Measurements from ENCODE around the gene PDCD6IP.

PDCD6IP gene

DNA sequence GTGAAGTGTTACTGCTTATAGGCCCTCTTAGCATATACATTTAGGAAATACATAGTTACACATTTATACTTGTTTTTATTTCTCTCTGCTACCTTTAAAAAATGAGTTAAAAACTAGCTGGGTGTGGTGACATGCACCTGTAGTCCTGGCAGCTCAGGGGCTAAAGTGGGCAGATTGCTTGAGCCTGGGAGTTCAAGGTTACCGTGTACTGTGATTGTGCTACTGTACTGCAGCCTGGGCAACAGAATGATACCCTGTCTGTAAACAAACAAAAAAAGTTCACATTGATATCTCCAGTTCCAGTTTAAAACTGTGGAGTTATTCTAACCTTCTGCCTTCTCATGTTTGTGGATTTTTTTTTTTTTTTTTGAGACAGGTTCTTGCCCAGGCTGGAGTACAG lies 12.1 kb downstream of the PDCD6IP start:
- no peak overlapping the region for H3K4me3 ChIP-seq (ENCODE audit: low read depth, low read length)
- no peak for DNase-seq (ENCODE audit: low read depth)
- TF ChIP-seq, protein P1, sequence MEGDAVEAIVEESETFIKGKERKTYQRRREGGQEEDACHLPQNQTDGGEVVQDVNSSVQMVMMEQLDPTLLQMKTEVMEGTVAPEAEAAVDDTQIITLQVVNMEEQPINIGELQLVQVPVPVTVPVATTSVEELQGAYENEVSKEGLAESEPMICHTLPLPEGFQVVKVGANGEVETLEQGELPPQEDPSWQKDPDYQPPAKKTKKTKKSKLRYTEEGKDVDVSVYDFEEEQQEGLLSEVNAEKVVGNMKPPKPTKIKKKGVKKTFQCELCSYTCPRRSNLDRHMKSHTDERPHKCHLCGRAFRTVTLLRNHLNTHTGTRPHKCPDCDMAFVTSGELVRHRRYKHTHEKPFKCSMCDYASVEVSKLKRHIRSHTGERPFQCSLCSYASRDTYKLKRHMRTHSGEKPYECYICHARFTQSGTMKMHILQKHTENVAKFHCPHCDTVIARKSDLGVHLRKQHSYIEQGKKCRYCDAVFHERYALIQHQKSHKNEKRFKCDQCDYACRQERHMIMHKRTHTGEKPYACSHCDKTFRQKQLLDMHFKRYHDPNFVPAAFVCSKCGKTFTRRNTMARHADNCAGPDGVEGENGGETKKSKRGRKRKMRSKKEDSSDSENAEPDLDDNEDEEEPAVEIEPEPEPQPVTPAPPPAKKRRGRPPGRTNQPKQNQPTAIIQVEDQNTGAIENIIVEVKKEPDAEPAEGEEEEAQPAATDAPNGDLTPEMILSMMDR (conservative IDR thresholded peaks at IDR 0.05; ENCODE audit: low read depth, low read length), result no peak

DNA sequence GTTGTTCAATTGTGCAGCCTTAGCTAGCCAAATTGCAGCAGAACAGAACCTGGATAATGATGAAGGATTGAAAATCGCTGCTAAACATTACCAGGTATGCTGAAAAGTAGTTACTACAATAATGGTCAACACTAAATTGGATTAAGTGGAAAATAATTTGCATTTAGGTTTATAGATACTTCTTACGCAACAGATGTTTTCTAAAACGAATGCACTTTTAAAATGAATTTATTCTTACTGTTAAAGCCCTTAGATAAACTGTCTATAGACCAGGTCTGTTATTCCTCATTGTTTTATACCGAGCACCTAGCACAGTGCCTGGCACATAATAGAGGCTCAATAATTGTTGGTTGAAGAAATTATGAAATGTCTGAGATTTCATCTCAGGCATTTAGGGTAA lies 23.6 kb downstream of the PDCD6IP start:
- H3K4me3 ChIP-seq (ENCODE audit: low read depth, low read length), result no peak overlapping the region
- TF ChIP-seq, protein P1 (conservative IDR thresholded peaks at IDR 0.05; ENCODE audit: low read depth, low read length), result no peak
- no peak for DNase-seq (ENCODE audit: low read depth)

DNA sequence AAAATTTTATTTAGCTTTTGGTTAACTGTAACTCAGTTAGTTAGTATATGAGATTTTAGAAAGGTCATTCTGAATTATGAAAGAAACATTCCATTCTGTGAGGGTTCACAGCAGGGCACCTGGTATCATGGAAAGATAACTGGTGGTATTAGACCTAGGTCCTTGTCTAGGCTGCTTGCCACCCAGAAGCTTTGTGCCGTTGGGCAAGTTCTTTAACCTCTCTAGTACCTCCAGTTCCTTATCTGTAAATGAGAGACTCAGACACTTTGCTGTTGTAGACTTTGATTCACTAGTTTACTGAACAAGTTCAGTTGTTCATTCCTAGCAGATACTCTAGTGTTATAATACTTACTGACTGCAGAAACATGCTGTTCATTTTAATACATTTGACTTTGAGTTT lies 25.4 kb downstream of the PDCD6IP start:
- no peak overlapping the region for H3K4me3 ChIP-seq (ENCODE audit: low read depth, low read length)
- TF ChIP-seq, protein P1 (conservative IDR thresholded peaks at IDR 0.05; ENCODE audit: low read depth, low read length), result no peak
- no peak for DNase-seq (ENCODE audit: low read depth)

DNA sequence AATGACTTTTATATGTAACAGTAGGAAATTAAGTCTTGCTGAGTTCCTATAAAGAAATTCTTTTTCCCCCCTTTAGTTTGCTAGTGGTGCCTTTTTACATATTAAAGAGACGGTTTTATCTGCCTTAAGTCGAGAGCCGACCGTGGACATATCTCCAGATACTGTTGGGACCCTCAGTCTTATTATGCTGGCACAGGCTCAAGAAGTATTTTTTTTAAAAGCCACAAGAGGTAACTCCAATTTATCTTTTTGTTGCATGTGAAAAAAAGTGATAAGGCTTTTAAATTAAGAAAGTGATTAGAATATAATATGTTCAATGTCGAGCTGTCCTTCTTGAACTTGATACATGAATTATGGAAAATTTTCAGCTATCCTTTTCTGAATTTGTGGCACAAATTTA lies 26.7 kb downstream of the PDCD6IP start:
- no peak overlapping the region for H3K4me3 ChIP-seq (ENCODE audit: low read depth, low read length)
- DNase-seq (ENCODE audit: low read depth), result no peak
- TF ChIP-seq, protein P1 (conservative IDR thresholded peaks at IDR 0.05; ENCODE audit: low read depth, low read length), result no peak

DNA sequence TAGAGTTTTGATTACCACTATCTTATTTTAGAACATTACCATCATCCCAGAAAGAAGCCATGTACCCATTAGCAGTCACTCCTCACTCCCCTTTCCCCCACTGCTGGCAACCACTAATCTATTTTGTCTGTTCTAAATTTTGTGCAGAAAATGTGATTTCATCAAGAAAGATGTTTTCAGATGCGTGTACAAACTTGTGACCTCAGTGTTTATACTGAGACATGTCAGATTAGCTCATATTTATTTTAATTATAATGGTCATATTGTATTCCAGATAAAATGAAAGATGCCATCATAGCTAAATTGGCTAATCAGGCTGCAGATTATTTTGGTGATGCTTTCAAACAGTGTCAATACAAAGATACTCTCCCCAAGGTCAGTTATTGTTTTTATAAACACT lies 27.8 kb downstream of the PDCD6IP start:
- TF ChIP-seq, protein P1 (conservative IDR thresholded peaks at IDR 0.05; ENCODE audit: low read depth, low read length), result no peak
- peak; percentile 18 for DNase-seq (ENCODE audit: low read depth)

DNA sequence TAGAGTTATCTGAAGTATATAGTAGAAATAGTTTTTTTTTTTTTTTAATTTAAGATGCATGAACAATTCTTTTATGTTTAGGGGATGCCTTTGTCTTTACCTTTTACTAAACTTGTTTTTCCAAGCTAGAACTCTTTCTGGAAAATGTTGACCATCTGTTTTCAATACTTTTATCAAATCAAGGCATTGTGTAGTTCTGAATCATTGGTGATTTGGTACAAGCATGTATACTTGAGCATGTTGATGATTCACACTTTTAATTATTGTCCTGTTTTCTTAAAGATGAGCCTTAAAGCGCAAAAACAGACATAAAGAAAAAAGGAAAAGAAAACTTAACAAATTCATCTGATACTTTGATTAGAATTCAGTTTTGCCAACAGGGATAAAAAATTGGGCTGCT lies 28.3 kb downstream of the PDCD6IP start:
- TF ChIP-seq, protein P1 (conservative IDR thresholded peaks at IDR 0.05; ENCODE audit: low read depth, low read length), result no peak
- peak; percentile 23 for DNase-seq (ENCODE audit: low read depth)
- no peak overlapping the region for H3K4me3 ChIP-seq (ENCODE audit: low read depth, low read length)

More for the DNA sequence above, 27.8 kb downstream of the PDCD6IP start:
- no peak overlapping the region for H3K4me3 ChIP-seq (ENCODE audit: low read depth, low read length)

DNA sequence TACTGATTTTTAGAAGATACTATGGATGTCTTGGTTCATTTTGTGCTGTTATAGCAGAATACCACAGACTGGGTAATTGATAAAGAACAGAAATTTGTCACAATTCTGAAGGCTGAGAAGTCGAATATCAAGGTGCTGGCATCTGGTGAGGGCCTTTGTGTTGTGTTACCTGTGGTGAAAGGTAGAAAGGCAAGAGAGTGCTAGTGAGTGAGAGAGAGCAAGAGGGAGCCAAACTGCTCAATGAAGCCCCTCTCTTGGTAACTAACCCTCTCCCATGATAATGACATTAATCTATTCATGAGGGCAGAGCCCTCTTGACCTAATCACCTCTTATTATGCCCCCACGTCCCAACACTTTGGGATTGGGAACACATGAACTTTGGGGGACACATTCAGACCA lies 31.3 kb downstream of the PDCD6IP start:
- DNase-seq (ENCODE audit: low read depth), result no peak
- TF ChIP-seq, protein P1 (conservative IDR thresholded peaks at IDR 0.05; ENCODE audit: low read depth, low read length), result no peak
- H3K4me3 ChIP-seq (ENCODE audit: low read depth, low read length), result no peak overlapping the region

All from choroid plexus epithelial cell (primary cell).